K562 (cell line): Measurements from ENCODE around the gene RAB2B. TPM values are rescaled to one million over a fixed set of nuclear protein-coding genes. Genes with fewer than 3 reads are reported as not detected.

Experiments used
- BCL6 ChIP-seq: fragments of 250-450 bp; sonication (Bioruptor Pico); IDR thresholded peaks from 2 replicates; pipeline ENCODE4 v1.4.0; 2020
- C11orf30 ChIP-seq: fragments of 450-650 bp; IDR thresholded peaks from 2 replicates; pipeline ENCODE4 v1.6.1; 2016; ENCODE audit warnings: low read depth, mild to moderate bottlenecking
- CTBP1 ChIP-seq: fragments of 450-650 bp; IDR thresholded peaks from 2 replicates; pipeline ENCODE4 v1.6.1; 2016; ENCODE audit warnings: borderline replicate concordance
- CTCFL ChIP-seq: IDR thresholded peaks from 2 replicates; pipeline ENCODE4 v1.6.1; 2011; ENCODE audit warnings: borderline replicate concordance, low read depth, mild to moderate bottlenecking, moderate library complexity, low read length; ENCODE audit not compliant: insufficient read depth, poor library complexity, severe bottlenecking
- EP300 ChIP-seq: IDR thresholded peaks from 2 replicates; pipeline ENCODE4 v1.6.1; 2012; ENCODE audit warnings: low read length, improper control_type of control experiment
- EP400 ChIP-seq: fragments of 450-650 bp; IDR thresholded peaks from 2 replicates; pipeline ENCODE4 v1.6.1; 2017; ENCODE audit warnings: antibody characterized with exemption, mild to moderate bottlenecking, moderate library complexity
- MAFF ChIP-seq: IDR thresholded peaks from 2 replicates; pipeline ENCODE4 v1.6.1; 2012; ENCODE audit warnings: low read length, improper control_type of control experiment
- MYC ChIP-seq, 2 experiments: fragments of 250-450 bp in 1 of 2; sonication (Bioruptor Pico) in 1 of 2; IDR thresholded peaks; 2 replicates each; pipeline versions ENCODE4 v1.5.1 to v1.6.1; 2012 to 2021; ENCODE audit warnings: low read depth in 2 of 2, borderline replicate concordance in 1 of 2, improper control_type of control experiment in 1 of 2, low read length in 1 of 2, mild to moderate bottlenecking in 1 of 2, moderate library complexity in 1 of 2
- POLR2G ChIP-seq: fragments of 200-400 bp; formaldehyde crosslinking; IDR thresholded peaks from 2 replicates; pipeline ENCODE4 v1.6.1; 2017; ENCODE audit warnings: low read depth, mild to moderate bottlenecking, antibody characterized with exemption, low read length, moderate library complexity
- PPARD ChIP-seq: fragments of 250-450 bp; sonication (Bioruptor Pico); IDR thresholded peaks from 2 replicates; pipeline ENCODE4 v1.8.0; 2022; ENCODE audit warnings: inconsistent platforms, mild to moderate bottlenecking, moderate library complexity
- RFX1 ChIP-seq: fragments of 450-650 bp; IDR thresholded peaks from 2 replicates; pipeline ENCODE4 v1.6.1; 2016; ENCODE audit warnings: mild to moderate bottlenecking, moderate library complexity
- SMAD3 ChIP-seq: fragments of 450-650 bp; formaldehyde crosslinking; conservative IDR thresholded peaks from 2 replicates; pipeline ENCODE4 v1.4.0; 2020; ENCODE audit warnings: mild to moderate bottlenecking
- THRA ChIP-seq: fragments of 450-650 bp; IDR thresholded peaks from 2 replicates; pipeline ENCODE4 v1.6.1; 2017; ENCODE audit warnings: mild to moderate bottlenecking, moderate library complexity
- ZBTB2 ChIP-seq: fragments of 450-650 bp; IDR thresholded peaks from 2 replicates; pipeline ENCODE4 v1.6.1; 2016; ENCODE audit warnings: antibody characterized with exemption
- ZEB2 ChIP-seq: fragments of 450-650 bp; IDR thresholded peaks from 2 replicates; pipeline ENCODE4 v1.6.1; 2016
- ZHX1 ChIP-seq: fragments of 150-350 bp; conservative IDR thresholded peaks from 2 replicates; pipeline ENCODE4 v1.6.1; 2014; ENCODE audit warnings: low read length
- polyA plus RNA-seq, 8 experiments: library from polyadenylated mRNA; depleted of rRNA in 4 of 8; stranded (reverse) in 5 of 8; unstranded in 3 of 8; fragments of >200 nt; fragmentation: Nextera tagmentation in 2 of 8; fragmentation: Illumina TruSeq in 1 of 8; extraction: Ambion mirVana in 2 of 8; extraction: Trizol in 1 of 8; gene quantifications; 2 replicates each; pipeline versions ENCODE4 v1.2.1 to v1.2.3, GENCODE V29; 2011 to 2014; ENCODE audit warnings: inconsistent platforms in 1 of 8, missing spikeins in 1 of 8
- total RNA-seq, 7 experiments: library from RNA; depleted of rRNA in 6 of 7; stranded (reverse); fragments of >200 nt in 6 of 7; fragmentation: Illumina TruSeq in 2 of 7; extraction: Trizol in 2 of 7; gene quantifications; 2 replicates each; pipeline versions ENCODE4 v1.2.1 to v1.2.3, GENCODE V29; 2011 to 2021; ENCODE audit warnings: low replicate concordance in 1 of 7

RAB2B gene
- total and polyA plus RNA-seq, 9 of the 15 experiments (the other 6 are each of a cell fraction or from before 2014, with no cell fraction given) = 4.6 to 19.8 (median 9.8) TPM

- peak; percentile 72 for TF ChIP-seq POLR2G
- no peak for TF ChIP-seq SMAD3 (CRISPR knock-in tag)
- peak; percentile 78 for TF ChIP-seq CTCFL
- TF ChIP-seq THRA = no peak
- no peak for TF ChIP-seq ZEB2
- TF ChIP-seq EP300 = peak; percentile 24; the same call in 1 of the 2 replicates
- TF ChIP-seq MAFF = no peak
- peak; percentile 93 for TF ChIP-seq C11orf30
- no peak for TF ChIP-seq ZBTB2
- TF ChIP-seq EP400 = peak; percentile 77
- no peak for TF ChIP-seq RFX1
- TF ChIP-seq BCL6 = no peak
- peak; percentile 48; the same call in 1 of the 2 replicates for TF ChIP-seq CTBP1
- TF ChIP-seq MYC (IDR thresholded peaks at IDR 0.05; ENCODE audit: low read depth, low read length) = peak; percentile 38; the same call in 1 of the 2 replicates
- no peak for TF ChIP-seq MYC (CRISPR knock-in tag; IDR thresholded peaks at IDR 0.05; ENCODE audit: borderline replicate concordance, low read depth)
- no peak for TF ChIP-seq ZHX1
- no peak for TF ChIP-seq PPARD
These were observed at the start of gene RAB2B, which contains the start of gene TOX4 (continued) for GRCh38 chr14:21476925-21477681.
